H1 (cell line): ENCODE data around the gene RASSF9. TPM values are rescaled to one million over a fixed set of nuclear protein-coding genes. Genes with fewer than 3 reads are reported as not detected.

Experiments used
- CTCF ChIA-PET: fragments of 300-600 bp; sonication (Branson Sonifier 250); formaldehyde crosslinking; loops from one replicate; lab custom pipeline; 2021; ENCODE audit not compliant: partially characterized antibody; lab: Charles Lee
- POLR2A ChIA-PET: fragments of 300-600 bp; sonication (Branson Sonifier 250); formaldehyde crosslinking; loops from one replicate; lab custom pipeline; 2021; ENCODE audit warnings: inconsistent platforms; ENCODE audit not compliant: partially characterized antibody; lab: Charles Lee
- DNase-seq, 2 experiments: peaks; one replicate each; pipeline versions ENCODE4 v3.0.0 to v3.0.0-alpha.2; 2010 to 2022; ENCODE audit warnings: low spot score in 2 of 2, low read depth in 1 of 2, mixed read lengths in 1 of 2
- FAIRE-seq: peaks from 2 replicates; lab custom pipeline; 2011; peaks lifted over from hg19 to GRCh38; lab: Jason Lieb, UNC
- H2AFZ ChIP-seq: 2 replicates; pipeline ENCODE4 v1.8.1; 2012; ENCODE audit warnings: low read length, inconsistent platforms
- H2AK5ac ChIP-seq: 2 replicates; pipeline ENCODE4 v1.6.1; 2013; ENCODE audit warnings: low read depth, low read length
- H2BK120ac ChIP-seq: replicated peaks from 2 replicates; pipeline ENCODE3; 2013; ENCODE audit warnings: low read depth, low read length, inconsistent platforms
- H2BK12ac ChIP-seq: 2 replicates; pipeline ENCODE4 v1.6.1; 2013; ENCODE audit warnings: low read depth, low read length
- H2BK15ac ChIP-seq: 2 replicates; pipeline ENCODE4 v1.6.1; 2013; ENCODE audit warnings: low read length
- H2BK20ac ChIP-seq: 2 replicates; pipeline ENCODE4 v1.6.1; 2013; ENCODE audit warnings: low read length
- H2BK5ac ChIP-seq: 2 replicates; pipeline ENCODE4 v1.6.1; 2013; ENCODE audit warnings: low read depth, low read length
- H3K14ac ChIP-seq: 2 replicates; pipeline ENCODE4 v1.6.1; 2013; ENCODE audit warnings: inconsistent platforms; ENCODE audit not compliant: insufficient read length
- H3K18ac ChIP-seq: 2 replicates; pipeline ENCODE4 v1.6.1; 2013; ENCODE audit warnings: low read length; ENCODE audit errors: extremely low read depth
- H3K23ac ChIP-seq: 2 replicates; pipeline ENCODE4 v1.6.1; 2013; ENCODE audit warnings: inconsistent platforms; ENCODE audit not compliant: insufficient read length
- H3K23me2 ChIP-seq: 2 replicates; pipeline ENCODE4 v1.6.1; 2013; ENCODE audit warnings: low read depth, low read length
- H3K27ac ChIP-seq: 2 replicates; pipeline ENCODE4 v1.6.1; 2011; ENCODE audit warnings: low read depth, low read length, inconsistent platforms
- H3K27me3 ChIP-seq, 4 experiments: replicated peaks in 1 of 4; 1 replicate in 1 of 4; 2 replicates in 3 of 4; pipeline versions ENCODE4 v1.6.1 to v1.8.1; 2011 to 2013; ENCODE audit warnings: low read length in 3 of 4, mild to moderate bottlenecking in 3 of 4, inconsistent platforms in 2 of 4, mixed read lengths in 2 of 4, moderate library complexity in 1 of 4; ENCODE audit not compliant: control insufficient read depth in 3 of 4, insufficient read depth in 3 of 4; ENCODE audit errors: extremely low read depth in 1 of 4
- H3K36me3 ChIP-seq, 4 experiments: 2 replicates each; pipeline versions ENCODE4 v1.6.1 to v1.8.1; 2011 to 2013; ENCODE audit warnings: mild to moderate bottlenecking in 4 of 4, low read length in 3 of 4, moderate library complexity in 2 of 4, control low read depth in 1 of 4, inconsistent platforms in 1 of 4; ENCODE audit not compliant: insufficient read depth in 4 of 4, control insufficient read depth in 2 of 4
- H3K4ac ChIP-seq: replicated peaks from 2 replicates; pipeline ENCODE3; 2013; ENCODE audit warnings: low read length, low read depth, mixed read lengths, inconsistent platforms; ENCODE audit not compliant: insufficient read length
- H3K4me1 ChIP-seq, 4 experiments: replicated peaks in 1 of 4; 1 replicate in 1 of 4; 2 replicates in 3 of 4; pipeline versions ENCODE4 v1.6.1 to v1.8.1; 2011 to 2013; ENCODE audit warnings: low read length in 3 of 4, inconsistent platforms in 2 of 4, mixed read lengths in 1 of 4; ENCODE audit not compliant: insufficient read depth in 4 of 4, control insufficient read depth in 3 of 4
- H3K4me2 ChIP-seq, 2 experiments: 2 replicates each; pipeline versions ENCODE4 v1.6.1 to v1.8.1; 2011 to 2013; ENCODE audit warnings: low read depth in 2 of 2, low read length in 2 of 2, control low read depth in 1 of 2, inconsistent platforms in 1 of 2, mild to moderate bottlenecking in 1 of 2; ENCODE audit not compliant: insufficient read depth in 1 of 2
- H3K4me3 ChIP-seq, 4 experiments: fragments of 200-600, 300-600 bp in 1 of 4; sonication (generic), shearing (Covaris generic), sonication (Bioruptor Twin) in 1 of 4; 2 replicates each; pipeline versions ENCODE4 v1.5.1 to v1.8.1; 2011 to 2016; ENCODE audit warnings: low read length in 4 of 4, low read depth in 3 of 4, control low read depth in 2 of 4, inconsistent platforms in 2 of 4, mild to moderate bottlenecking in 2 of 4, mixed read lengths in 1 of 4, moderate library complexity in 1 of 4; ENCODE audit not compliant: insufficient read depth in 2 of 4; ENCODE audit errors: extremely low read depth in 1 of 4
- H3K56ac ChIP-seq: replicated peaks from 2 replicates; pipeline ENCODE3; 2013; ENCODE audit warnings: low read depth, mild to moderate bottlenecking, mixed read lengths, low read length, inconsistent platforms; ENCODE audit not compliant: insufficient read length
- H3K79me1 ChIP-seq: 2 replicates; pipeline ENCODE4 v1.6.1; 2013; ENCODE audit warnings: low read depth, low read length, control low read depth
- H3K79me2 ChIP-seq, 2 experiments: 2 replicates each; pipeline versions ENCODE4 v1.6.1 to v1.8.1; 2012 to 2013; ENCODE audit warnings: low read length in 2 of 2, mild to moderate bottlenecking in 2 of 2, inconsistent platforms in 1 of 2; ENCODE audit not compliant: insufficient read depth in 2 of 2, control insufficient read depth in 1 of 2
- H3K9ac ChIP-seq, 4 experiments: replicated peaks in 1 of 4; 1 replicate in 1 of 4; 2 replicates in 3 of 4; pipeline versions ENCODE4 v1.6.1 to v1.8.1; 2011 to 2013; ENCODE audit warnings: low read depth in 3 of 4, low read length in 3 of 4, control low read depth in 2 of 4, mild to moderate bottlenecking in 2 of 4, moderate library complexity in 2 of 4, inconsistent platforms in 1 of 4; ENCODE audit errors: extremely low read depth in 1 of 4
- H3K9me3 ChIP-seq, 2 experiments: 2 replicates each; pipeline versions ENCODE4 v1.6.1 to v1.8.1; 2012 to 2013; ENCODE audit warnings: mild to moderate bottlenecking in 2 of 2, moderate library complexity in 2 of 2, control low read depth in 1 of 2, inconsistent platforms in 1 of 2, low read depth in 1 of 2, low read length in 1 of 2, mixed read lengths in 1 of 2; ENCODE audit not compliant: insufficient read depth in 2 of 2
- H4K20me1 ChIP-seq, 2 experiments: replicated peaks in 1 of 2; 2 replicates each; pipeline versions ENCODE3 to v1.8.1; 2011 to 2013; ENCODE audit warnings: inconsistent platforms in 2 of 2, low read length in 2 of 2, mild to moderate bottlenecking in 1 of 2; ENCODE audit not compliant: insufficient read depth in 2 of 2, control insufficient read depth in 1 of 2
- H4K5ac ChIP-seq: 2 replicates; pipeline ENCODE4 v1.6.1; 2013; ENCODE audit warnings: low read length, low read depth, mixed read lengths, inconsistent platforms; ENCODE audit not compliant: insufficient read length
- H4K8ac ChIP-seq: 2 replicates; pipeline ENCODE4 v1.8.0; 2013; ENCODE audit warnings: mild to moderate bottlenecking, moderate library complexity, low read length, inconsistent platforms; ENCODE audit not compliant: insufficient read depth; ENCODE audit errors: extremely low read depth
- H4K91ac ChIP-seq: replicated peaks from 2 replicates; pipeline ENCODE3; 2013; ENCODE audit warnings: low read length, mixed read lengths, inconsistent platforms; ENCODE audit not compliant: insufficient read length
- ASH2L ChIP-seq: fragments of 200-600, 300-600 bp; sonication (generic); IDR thresholded peaks from one replicate; pipeline ENCODE4 v1.7.1; 2017; ENCODE audit warnings: low read length
- CEBPB ChIP-seq: IDR thresholded peaks from 2 replicates; pipeline ENCODE4 v1.6.1; 2012; ENCODE audit warnings: low read depth, low read length
- RAD21 ChIP-seq, 2 experiments: IDR thresholded peaks in 1 of 2; conservative IDR thresholded peaks in 1 of 2; 2 replicates each; pipeline ENCODE4 v1.6.1; 2011; ENCODE audit warnings: low read depth in 2 of 2, low read length in 2 of 2, improper control_type of control experiment in 1 of 2, inconsistent platforms in 1 of 2, mild to moderate bottlenecking in 1 of 2, moderate library complexity in 1 of 2
- WGBS, 2 experiments: shearing (Covaris generic) in 1 of 2; methylation state at CpG; one replicate each; pipeline versions ENCODE4 v1.1.6 to v1.1.7; 2013 to 2015; ENCODE audit warnings: low lambda C conversion rate in 2 of 2, mixed read lengths in 2 of 2, inconsistent platforms in 1 of 2, low coverage in 1 of 2, missing lambda C conversion rate in 1 of 2; ENCODE audit not compliant: insufficient replicate concordance in 2 of 2, insufficient coverage in 1 of 2, insufficient read length in 1 of 2; ENCODE audit errors: extremely low coverage in 1 of 2, missing lambda C conversion rate in 1 of 2; 5-methylcytosine and 5-hydroxymethylcytosine counted together
- long read RNA-seq, 2 experiments: library from RNA in 1 of 2; library from capped mRNA in 1 of 2; stranded (forward); transcript quantifications; one replicate each; pipeline ENCODE4 v2.0.0, GENCODE V29; 2021; ENCODE audit warnings: inconsistent platforms in 1 of 2
- polyA minus RNA-seq, 3 experiments: library from RNA; depleted of rRNA, polyadenylated mRNA; stranded (reverse); fragments of >200 nt; gene quantifications; 1 replicate in 2 of 3; 2 replicates in 1 of 3; pipeline ENCODE4 v1.2.3, GENCODE V29; 2011
- polyA plus RNA-seq, 7 experiments: library from polyadenylated mRNA; depleted of rRNA in 3 of 7; stranded (reverse) in 5 of 7; unstranded in 2 of 7; fragments of >200 nt in 5 of 7; fragments of 200-250 nt in 2 of 7; gene quantifications; 1 replicate in 5 of 7; 2 replicates in 1 of 7; 4 replicates in 1 of 7; pipeline versions ENCODE4 v1.2.1 to v1.2.3, GENCODE V29; 2011 to 2013; ENCODE audit warnings: missing spikeins in 2 of 7, mixed read lengths in 2 of 7
- total RNA-seq: library from RNA; stranded (reverse); fragmentation: NEBNext Ultra II Directional; extraction: Animal tissue kit (Norgen Biotek cat#: 25700); gene quantifications from 2 replicates; pipeline ENCODE4 v1.2.1, GENCODE V29; 2021

RASSF9 gene
- total RNA-seq: 0.25 and 0.39 TPM in 2 replicates
- polyA plus RNA-seq (2011; rRNA removed): 0.02 and 0.06 TPM in 2 replicates
- polyA plus RNA-seq (2011; cell fraction: cytosol; rRNA removed): 0.06 TPM
- 0.04 TPM for polyA plus RNA-seq (2011; cell fraction: nucleus; rRNA removed)
- 0.05 to 0.21 TPM (median 0.08 TPM) in 4 replicates for polyA plus RNA-seq (2012, experiment 1 of 2)
- not detected for polyA plus RNA-seq (2012, experiment 2 of 2)
- 0.24 TPM for polyA plus RNA-seq (2013, experiment 1 of 2)
- polyA plus RNA-seq (2013, experiment 2 of 2): 0.24 TPM
- 0.09 and 0.22 TPM in 2 replicates for polyA minus RNA-seq (2011; rRNA and poly(A)+ RNA removed)
- polyA minus RNA-seq (2011; cell fraction: cytosol; rRNA and poly(A)+ RNA removed): 0.22 TPM
- 0.20 TPM for polyA minus RNA-seq (2011; cell fraction: nucleus; rRNA and poly(A)+ RNA removed)
- long read RNA-seq, experiment 1, partial matches to known transcripts: 0 of 1 reads
- long read RNA-seq, experiment 1, other reads (novel, unspliced or antisense): 1 of 1 reads
- long read RNA-seq, experiment 2, full-length matches to known transcripts: 1 of 1 reads
- long read RNA-seq, experiment 2, partial matches to known transcripts: 0 of 1 reads
- long read RNA-seq, experiment 2, other reads (novel, unspliced or antisense): 0 of 1 reads

DNA sequence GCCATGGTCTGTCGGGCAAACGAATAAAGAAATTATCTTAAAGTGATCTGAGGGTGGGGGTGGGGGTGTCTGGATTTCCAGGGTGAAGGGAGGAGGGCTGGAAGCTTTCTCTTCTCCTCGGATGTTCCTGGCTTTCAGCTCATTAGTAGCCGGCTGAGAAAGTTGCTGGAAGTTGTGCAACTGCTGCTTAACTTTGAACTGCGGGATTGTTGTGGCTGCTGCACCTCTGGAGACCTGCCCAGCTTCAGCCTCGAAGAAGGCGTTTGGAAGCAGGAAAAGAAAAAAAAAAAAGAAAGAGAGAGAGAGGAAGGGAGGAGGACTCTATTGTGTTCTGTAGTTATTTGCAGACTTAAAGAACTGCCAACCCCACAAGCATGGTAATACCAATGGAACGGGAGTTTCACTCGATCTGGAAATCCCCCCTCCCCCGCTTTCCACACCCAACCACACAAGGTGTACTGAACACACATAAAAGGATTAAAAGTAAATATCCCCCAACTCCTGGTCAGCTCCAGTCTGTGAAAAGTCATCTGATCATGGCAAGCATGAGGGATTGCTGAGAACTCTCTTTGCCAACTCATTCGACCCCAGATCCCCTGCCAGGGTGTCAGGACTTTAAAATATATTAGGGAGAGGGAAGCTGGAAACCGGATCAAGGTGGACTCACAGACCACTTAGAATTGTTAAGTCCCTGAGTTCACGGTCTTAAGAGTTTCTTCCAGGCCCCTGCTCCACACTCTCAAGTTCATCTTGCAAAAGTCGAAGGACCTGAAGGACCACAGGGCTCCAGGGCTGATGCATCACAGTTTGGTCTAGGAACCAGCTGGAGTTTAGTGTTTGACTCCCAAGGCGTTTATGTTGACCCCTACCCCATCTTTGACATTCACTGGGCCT, at the start of gene RASSF9:
Gene RASSF9, minus strand, starts transcription at position 213 of the 894 bp plus-strand sequence. Its CDS starts 208 bp downstream, at position 5.
- H4K5ac ChIP-seq: no peak within 1 kb of the TSS
- ChIA-PET CTCF (interaction anchor here (0.6 to 1.9 kb wide), 5 partner anchors 19 to 142 kb away, joined by 3 to 9 read pairs (median 3); no protein-coding TSS in a partner anchor), POLR2A (interaction anchor here (0.6 to 1.1 kb wide), 2 partner anchors 58 to 277 kb away, joined by 3 read pairs; no protein-coding TSS in a partner anchor)
- DNase-seq (no peak), FAIRE-seq (no peak)
- no peaks in the 10 kb centered on the region for H3K27me3 ChIP-seq
- no peak within 1 kb of the TSS for H4K8ac ChIP-seq
- peak within 1 kb of the TSS; percentile 39; the same call in 1 of the 2 replicates for H3K18ac ChIP-seq
- no peak within 1 kb of the TSS; the same call in 1 of the 2 replicates for H2BK5ac ChIP-seq
- H3K4me2 ChIP-seq: peak within 1 kb of the TSS in 1 of 2 experiments; percentile 33; a peak in 2 of 4 replicates
- peak within 1 kb of the TSS; percentile 50; the same call in 1 of the 2 replicates for H2BK15ac ChIP-seq
- peak within 1 kb of the TSS; percentile 96 for H2AFZ ChIP-seq
- no peak within 1 kb of the TSS for H3K14ac ChIP-seq
- no peak within 1 kb of the TSS for H3K27ac ChIP-seq
- H3K56ac ChIP-seq: peak within 1 kb of the TSS; percentile 83
- no peaks in the 10 kb centered on the region for H3K9me3 ChIP-seq
- WGBS, 2 experiments: 59% methylated on average over 13 of the region's 15 CpGs; no CpG with 5 or more reads in 1 of the 2 experiments
- H3K23me2 ChIP-seq: no peaks in the 10 kb centered on the region
- H3K79me1 ChIP-seq: no peaks in the 10 kb centered on the region
- no peak within 1 kb of the TSS for H3K9ac ChIP-seq
- TF ChIP-seq RAD21 (IDR thresholded peaks at IDR 0.05 in 1 of 2, conservative IDR thresholded peaks at IDR 0.05 in 1 of 2; ENCODE audit: low read depth in 2 of 2, low read length in 2 of 2): no peak
- peak; percentile 48; the same call in 1 of the 2 replicates for TF ChIP-seq CEBPB
- TF ChIP-seq ASH2L: peak; percentile 34
- no peaks in the 10 kb centered on the region for H3K36me3 ChIP-seq
- no peak within 1 kb of the TSS for H2AK5ac ChIP-seq
- no peaks in the 10 kb centered on the region for H3K79me2 ChIP-seq
- H3K4me1 ChIP-seq: peaks cover 0 to 9% (median 2%) of the 10 kb centered on the region in 4 experiments; a peak in 5 of 7 replicates
- H2BK20ac ChIP-seq: 0 out of 2 replicates have a peak within 1 kb of the TSS, but pooled peaks have one; percentile 40
- no peak within 1 kb of the TSS for H3K23ac ChIP-seq
- peak within 1 kb of the TSS; percentile 46 for H2BK12ac ChIP-seq
- H2BK120ac ChIP-seq: peak within 1 kb of the TSS; percentile 51
- H3K4ac ChIP-seq: peak within 1 kb of the TSS; percentile 75
- H3K4me3 ChIP-seq: peak within 1 kb of the TSS in 1 of 4 experiments; percentile 13; a peak in 1 of 8 replicates
- no peaks in the 10 kb centered on the region for H4K20me1 ChIP-seq
- peak within 1 kb of the TSS; percentile 96 for H4K91ac ChIP-seq
